AG20443 (cell line): ENCODE measurements around the gene NRROS.
A peak's percentile ranks its signal among the peaks of the same experiment; 100 is the strongest.
"Not testable (repeated sequence)": the region's sequence is repeated elsewhere in the genome, so short reads cannot be mapped to it uniquely, and the experiment has no call there.

ENCODE experiments used
- DNase-seq: peaks from one replicate; pipeline ENCODE4 v3.0.0; 2012; ENCODE audit warnings: low spot score, mixed read lengths

The NRROS gene

DNA sequence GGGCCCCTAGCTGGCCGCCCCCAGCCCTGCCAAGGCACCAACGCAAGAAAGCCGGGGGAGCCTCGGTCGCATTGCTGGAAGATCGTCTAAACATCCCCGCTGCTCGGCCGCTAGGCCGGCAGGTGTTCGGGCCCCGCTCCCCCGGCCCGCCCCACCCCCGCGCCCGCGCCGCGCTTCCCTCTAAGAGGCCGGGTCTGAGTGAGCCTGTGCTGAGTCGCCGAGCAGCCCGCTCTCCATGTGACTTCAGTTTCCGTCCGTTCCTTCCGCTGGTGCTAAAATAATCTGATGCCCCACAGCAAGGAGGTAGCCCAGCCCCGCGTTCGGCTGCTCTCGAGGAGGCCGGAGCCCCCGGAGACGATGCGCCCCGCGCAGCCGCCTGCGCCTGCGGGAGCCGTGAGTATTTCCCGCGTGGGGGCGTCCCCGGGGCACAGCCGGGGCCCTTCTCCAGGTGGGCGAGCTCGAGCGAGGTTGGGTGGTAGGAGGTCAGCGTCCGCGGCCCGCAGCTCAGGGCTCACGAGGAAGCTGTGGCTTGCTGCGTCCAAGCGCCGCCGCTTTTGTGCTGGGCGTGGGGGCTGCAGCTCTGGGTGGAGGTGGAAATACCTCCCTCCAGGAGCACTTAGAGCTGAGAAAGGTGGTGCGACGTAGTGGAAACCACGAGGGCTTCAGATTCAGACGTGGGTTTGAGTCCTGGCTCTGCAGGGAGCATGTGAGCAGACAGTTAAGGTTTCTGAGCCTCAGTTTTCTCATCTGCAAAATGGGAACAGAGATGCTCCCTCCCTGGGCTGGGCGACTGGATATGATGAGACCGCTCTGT lies at the start of gene NRROS:
Gene NRROS, plus strand, starts transcription at position 212 of the 814 bp plus-strand sequence. CDS start 14,846 bp downstream, outside the sequence.
- peak; percentile 69 for DNase-seq

DNA sequence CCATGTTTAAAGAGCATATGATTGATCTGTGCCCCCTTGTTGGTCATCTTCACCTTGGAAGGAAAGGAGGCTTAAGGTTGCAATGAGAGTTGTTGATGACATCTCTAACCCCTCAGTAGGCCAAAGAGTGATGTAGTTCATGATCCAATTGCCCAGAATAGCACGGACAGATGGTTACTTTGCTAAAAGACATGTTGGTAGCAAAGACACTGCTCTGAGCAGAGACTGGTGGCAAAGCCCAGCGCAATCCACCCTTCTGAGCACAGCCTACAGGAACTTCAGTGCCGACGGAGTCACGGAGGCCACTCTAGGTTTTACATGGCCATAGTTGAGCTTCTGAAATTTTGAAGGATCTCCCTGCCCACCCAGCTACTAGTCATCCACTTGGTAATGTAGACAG lies 49.2 kb upstream of the NRROS start:
- DNase-seq, result no peak

DNA sequence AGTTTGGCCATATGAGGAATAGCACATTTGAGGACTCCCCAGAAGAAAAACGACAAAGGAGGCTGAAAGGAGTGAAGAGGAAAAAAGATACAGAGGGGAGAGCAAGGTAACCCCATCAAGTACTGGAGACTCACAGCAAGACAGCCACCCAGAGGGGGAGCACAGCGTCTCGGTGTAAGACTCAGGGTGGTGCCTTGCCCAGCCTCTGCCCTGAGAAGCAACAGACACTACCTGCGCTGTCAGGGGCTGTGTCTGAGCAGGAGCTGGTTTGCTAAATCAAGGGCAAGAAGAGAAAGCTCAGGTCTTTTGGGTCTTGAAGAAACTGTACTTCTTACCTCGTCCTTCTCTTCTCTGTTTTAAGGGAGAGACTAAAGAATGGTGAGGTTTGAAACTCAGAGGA lies 43.1 kb upstream of the NRROS start:
- no peak for DNase-seq

DNA sequence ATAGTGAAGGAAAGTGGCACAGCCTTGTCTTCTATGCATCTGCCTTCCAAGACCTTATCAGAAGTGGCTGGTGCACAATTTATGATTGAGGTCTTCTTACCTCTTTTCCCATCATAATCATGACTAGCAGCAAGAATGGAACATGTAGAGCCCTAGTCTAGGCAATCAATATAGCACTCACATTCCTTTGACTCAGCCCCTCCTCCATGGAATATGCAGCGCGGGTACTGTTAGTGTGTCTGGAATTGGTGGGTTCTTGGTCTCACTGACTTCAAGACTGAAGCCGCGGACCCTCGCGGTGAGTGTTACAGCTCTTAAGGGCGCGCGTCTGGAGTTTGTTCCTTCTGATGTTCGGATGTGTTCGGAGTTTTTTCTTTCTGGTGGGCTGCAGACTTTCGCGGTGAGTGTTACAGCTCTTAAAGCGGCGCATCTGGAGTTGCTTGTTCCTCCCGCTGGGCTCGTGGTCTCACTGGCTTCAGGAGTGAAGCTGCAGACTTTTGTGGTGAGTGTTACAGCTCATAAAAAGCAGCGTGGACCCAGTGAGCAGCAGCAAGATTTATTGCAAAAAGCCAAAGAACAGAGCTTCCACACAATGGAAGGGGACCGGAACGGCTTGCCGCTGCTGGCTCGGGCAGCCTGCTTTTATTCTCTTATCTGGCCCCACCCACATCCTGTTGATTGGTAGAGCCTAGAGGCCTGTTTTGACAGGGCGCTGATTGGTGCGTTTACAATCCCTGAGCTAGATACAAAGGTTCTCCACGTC lies 41.3 kb upstream of the NRROS start:
- not testable (repeated sequence) for DNase-seq

DNA sequence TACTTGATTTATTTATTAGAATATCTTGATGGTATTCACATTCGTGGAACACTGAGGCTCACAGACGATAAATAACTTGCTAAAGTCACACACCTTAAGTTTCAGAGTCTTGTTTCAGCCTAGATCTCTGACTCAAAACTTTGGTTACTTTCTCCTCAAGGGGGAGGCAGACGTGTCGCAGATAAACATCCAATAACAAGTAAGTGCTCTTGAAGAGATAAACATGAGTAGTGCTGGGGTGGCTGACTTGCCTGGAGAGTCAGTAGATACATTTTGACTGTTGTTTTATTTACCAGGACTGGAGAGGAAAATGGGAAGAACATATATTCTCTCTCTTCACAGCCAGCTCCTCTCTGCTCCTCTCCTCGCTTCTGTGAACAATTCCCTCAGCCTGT lies 39.8 kb upstream of the NRROS start:
- no peak for DNase-seq

DNA sequence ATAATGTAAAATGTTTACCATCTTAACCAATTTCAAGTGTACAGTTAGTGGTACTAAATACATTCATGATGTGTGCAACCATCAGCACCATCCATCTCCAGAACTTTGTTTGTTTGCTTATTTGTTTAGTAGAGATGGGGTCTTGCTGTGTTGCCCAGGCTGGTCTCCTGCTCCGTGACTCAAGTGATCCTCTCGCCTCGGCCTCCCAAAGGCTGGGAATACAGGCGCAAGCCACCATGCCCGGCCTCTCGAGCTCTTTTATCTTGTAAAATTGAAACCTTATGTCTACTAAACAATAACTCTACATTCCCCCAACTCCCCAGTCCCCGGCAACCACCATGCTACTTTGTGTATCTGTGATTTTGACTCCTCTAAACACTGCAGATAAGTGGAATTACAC lies 39.1 kb upstream of the NRROS start:
- DNase-seq, result no peak

DNA sequence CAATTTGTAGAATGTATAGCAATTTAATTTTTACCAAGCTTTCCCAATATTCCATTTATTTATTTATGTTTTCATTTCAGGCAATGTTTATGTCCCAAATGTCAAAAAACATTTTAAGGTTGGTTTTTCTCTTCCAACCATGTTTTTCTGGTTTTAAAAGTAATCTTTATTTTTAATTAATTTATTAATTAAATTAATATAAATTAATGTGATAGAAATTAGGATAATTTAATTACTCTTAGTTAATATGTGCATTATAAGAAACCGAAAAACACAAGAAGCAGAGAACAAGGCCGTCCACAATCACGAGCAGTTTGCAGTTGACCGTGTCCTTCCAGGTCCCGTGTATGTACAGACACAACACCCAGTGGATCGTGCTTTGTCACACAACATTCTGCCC lies 36.8 kb upstream of the NRROS start:
- DNase-seq, result no peak

DNA sequence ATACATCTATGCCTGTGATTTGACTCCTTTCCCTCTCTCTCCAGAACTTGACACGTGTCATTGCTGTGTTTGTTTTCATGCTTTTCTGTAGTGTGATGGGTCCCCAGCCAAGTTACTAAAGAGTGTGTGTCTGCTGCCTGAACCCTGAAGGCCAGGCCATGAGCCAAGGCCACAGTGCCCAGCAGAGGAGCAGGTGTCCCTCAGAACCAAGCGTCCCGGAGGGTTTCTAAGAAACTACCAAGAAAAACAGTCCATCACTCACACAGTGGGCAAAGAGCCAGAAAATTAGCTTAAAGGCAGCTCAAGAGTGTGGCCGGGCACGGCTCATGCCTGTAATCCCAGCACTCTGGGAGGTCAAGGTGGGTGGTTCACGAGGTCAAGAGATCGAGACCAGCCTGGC lies 35.8 kb upstream of the NRROS start:
- no peak for DNase-seq

DNA sequence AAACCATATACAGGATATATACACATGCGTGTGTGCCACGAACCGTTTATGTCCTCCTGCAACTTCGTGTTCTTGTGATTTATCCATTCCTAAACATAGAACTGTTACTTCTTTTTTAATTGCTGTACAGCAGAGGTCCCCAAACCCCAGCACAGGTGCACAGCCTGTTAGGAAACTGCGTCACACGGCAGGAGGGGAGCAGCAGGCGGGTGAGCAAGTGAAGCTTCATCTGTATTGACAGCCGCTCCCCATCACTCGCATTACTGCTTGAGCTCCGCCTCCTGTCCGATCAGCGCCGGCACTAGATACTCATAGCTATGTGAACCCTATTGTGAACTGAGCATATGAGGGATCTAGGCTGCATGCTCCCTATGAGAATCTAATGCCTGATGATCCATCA lies 34.9 kb upstream of the NRROS start:
- DNase-seq, result no peak

DNA sequence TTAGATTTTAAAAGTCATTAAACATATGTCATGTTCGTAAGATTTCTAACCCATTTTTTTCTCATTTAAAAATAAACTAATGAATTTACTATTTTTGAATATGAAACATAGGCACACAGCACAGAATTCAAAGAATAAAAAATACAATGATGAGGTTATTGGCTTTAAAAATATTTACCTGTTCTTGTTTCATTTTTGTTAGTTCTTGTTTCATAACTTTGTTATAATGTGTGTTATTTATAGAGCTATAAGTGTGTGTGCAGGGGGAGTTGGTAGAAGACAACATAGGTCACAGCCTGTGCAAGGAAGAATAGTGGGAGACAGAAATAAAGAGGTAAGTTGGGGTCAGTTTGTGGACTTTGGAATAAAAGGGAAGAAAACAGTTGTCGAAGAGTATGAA lies 30.8 kb upstream of the NRROS start:
- DNase-seq, result no peak

DNA sequence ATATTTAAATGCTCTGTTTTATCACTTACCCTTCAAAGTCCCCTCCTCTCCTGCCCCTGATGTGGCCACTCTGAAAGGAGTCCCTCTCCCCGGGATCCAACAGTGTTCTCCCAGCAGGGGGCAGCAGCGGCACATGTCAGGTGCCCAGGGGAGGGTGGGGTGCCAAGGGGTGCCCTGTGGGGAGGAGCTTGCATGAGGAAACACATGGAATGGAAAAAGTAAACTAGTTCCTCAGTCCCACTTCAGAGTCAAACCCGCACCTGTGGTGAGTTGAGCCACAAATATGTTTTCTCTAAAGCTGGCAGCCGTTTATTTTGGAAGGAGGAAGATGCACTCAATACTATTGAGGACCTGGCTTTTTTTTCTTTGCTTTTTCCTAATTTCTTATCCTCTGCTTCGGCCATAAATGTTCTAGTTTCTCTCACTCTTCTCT lies 30.1 kb upstream of the NRROS start:
- DNase-seq, result peak; percentile 94

DNA sequence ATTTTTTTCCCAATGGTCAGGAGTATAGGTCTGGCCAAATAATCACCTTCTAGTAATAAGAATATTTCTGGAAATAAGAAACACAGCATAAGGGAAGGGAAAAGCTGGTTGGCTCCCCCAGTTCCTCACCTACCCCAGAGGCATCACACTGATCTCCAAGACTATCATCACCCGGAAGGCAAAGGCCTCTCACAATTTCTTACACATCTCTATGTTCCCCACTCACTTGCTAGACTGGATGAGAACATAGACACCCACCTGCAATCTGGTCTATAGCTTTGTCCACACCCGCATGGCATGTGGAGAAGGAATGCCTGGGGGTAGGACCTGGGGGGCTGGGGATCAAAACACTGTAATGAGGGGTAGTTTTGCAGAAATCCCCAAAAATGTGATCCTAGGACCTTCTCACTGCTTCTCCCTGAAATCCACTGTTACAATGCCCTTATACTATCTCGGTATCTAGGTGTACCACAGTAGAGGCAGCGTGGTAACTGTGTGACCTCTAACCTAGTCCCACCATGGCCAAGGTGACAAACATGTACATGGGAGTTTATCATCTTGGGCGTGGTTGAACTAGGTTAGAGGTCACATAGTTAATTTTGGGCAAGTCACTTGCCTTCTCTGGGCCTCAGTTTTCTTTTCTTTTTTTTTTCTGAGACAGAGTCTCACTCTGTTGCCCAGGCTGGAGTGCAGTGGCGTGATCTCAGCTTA lies 29.5 kb upstream of the NRROS start:
- no peak for DNase-seq

DNA sequence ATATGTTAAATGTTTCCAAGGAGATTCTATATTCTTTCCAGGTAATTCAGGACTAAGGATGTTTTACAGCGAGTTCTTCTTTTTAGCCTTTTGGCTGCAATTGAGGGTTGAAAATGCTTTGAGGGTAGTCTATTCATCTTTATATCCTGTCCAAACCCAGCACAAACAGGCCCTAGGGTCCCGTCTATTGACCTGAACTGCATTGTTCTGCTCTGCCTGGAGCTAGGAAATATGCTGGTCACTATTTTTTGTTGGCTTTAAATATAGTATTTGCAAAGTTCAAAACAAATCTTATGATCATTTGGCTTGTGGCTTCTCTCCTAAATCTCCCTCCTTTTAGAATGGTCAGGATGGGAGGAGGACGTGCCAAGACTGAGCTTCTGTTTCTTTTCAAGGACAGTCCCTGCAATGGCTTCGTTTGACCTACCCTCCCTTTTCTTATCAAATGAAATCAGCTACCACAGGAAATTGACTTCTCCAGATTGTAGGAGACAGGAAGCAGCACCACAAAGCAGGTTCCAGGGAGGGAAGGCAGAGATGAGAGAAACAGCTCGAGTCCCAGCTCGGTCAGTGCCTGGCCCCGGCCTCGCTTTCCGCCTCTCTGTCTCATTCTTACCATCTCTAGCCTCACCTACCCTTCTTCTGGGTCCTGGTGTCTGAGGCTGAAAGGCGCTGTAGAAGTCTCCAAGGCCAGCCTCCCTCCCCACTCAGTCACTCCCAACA lies 27.6 kb upstream of the NRROS start:
- no peak for DNase-seq

DNA sequence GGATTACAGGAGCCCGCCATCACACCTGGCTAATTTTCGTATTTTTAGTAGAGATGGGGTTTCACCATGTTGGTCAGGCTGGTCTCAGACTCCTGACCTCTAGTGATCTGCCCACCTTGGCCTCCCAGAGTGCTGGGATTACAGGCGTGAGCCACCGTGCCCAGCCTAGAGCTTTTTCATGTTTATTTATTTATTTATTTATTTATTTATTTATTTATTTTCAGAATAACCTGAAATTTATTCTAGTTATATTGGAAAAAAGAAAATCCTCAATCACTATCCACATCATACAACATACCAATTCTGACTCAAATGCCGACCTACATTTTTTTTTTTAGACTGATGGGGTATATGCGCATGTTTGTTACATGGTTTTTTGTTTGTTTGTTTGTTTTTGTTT lies 24.3 kb upstream of the NRROS start:
- not testable (repeated sequence) for DNase-seq

DNA sequence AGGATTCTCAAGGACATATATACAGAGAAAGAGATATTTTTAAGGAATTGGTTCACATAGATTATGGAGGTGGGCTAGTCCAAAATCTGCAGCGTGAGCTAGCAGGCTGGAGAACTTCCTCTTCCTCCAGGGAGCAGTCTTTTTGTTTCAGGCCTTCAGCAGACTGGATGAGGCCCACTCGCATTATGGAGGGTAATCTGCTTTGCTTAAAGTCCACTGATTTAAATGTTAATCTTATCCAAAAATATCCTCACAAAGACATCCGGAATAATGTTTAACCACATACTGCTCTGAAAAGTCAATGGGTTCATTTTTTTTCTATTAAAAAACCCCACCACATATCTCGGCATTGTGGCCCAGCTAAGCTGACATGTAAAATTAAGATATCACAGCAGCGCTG lies 22.2 kb upstream of the NRROS start:
- no peak for DNase-seq

DNA sequence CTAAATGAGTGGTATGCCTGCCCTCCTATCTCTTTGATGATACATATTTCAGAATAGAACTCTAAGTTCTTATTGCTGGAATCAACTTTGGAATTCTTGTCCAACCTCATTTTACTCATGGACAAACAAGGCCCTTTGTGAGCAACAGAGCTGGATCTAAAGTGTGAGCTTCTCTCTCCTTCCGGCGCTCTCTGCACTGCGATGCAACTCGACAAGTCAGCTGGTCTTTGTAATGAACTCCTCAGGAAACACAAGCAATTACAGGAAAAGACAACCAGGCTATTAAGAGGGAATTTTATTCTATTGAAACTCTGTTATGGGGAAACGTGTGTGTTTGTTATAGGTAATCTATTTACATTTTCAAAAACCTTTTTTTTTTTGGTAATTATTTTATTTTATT lies 20.3 kb upstream of the NRROS start:
- DNase-seq, result no peak

DNA sequence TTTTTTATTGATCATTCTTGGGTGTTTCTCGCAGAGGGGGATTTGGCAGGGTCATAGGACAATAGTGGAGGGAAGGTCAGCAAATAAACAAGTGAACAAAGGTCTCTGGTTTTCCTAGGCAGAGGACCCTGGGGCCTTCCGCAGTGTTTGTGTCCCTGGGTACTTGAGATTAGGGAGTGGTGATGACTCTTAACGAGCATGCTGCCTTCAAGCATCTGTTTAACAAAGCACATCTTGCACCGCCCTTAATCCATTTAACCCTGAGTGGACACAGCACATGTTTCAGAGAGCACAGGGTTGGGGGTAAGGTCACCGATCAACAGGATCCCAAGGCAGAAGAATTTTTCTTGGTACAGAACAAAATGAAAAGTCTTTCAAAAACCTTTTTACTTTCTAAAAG lies 19.9 kb upstream of the NRROS start:
- not testable (repeated sequence) for DNase-seq

DNA sequence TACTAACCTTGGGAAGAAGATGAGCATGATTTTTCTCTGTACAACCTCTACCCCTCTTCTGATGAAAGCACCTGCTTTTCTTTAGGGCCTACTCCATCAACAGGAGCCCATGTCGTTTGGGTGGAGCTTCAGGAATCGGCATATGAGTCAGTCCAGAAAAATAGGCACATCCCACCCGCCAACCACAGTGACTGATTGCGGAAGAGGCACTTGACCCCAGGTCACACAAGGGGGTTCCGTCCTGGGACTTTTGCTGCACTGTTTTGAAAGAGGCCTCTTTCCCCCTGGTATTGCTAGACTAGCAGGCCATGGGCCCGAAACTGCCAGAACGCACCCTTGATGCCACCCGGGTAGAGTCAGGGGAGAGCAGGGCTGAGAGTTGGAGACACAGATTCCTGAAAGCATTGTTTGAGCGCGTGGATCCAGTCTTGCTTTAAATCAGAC lies 19.3 kb upstream of the NRROS start:
- DNase-seq, result no peak

DNA sequence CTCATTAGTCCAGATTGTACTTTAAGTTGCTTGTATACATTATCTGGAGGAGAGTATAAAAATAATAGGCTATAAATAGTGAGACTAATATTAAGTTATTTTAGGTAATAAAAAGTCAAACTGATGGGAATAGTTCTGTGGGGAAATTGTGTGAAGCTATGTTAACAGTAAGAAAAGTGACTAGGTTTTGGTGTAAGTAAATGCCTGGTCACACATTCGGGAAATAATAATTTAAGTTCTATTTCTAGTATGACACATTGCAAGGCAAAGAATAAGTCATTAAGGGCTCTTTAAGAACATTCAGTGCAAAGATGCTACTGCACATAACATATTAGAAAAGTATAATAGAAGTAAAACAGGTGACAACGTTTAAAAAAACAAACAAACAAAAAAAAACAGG lies 18.8 kb upstream of the NRROS start:
- DNase-seq, result no peak

DNA sequence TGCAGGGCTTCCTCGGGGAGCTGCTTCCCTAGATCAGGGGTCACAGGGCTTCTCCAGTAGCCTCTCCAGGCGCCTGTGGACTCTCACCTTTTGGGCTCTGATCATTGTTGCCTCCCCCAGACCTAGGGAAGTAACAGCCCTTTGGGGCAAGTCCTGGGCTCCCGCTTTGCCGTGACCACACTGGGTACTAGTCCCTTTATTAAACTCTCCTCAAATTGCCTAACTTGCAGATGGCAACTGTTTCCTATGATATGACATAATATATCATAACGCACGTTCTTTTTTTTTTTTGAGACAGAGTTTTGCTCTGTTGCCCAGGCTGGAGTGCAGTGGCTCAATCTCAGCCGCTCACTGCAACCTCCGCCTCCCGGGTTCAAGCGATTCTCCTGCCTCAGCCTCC lies 17.9 kb upstream of the NRROS start:
- no peak for DNase-seq

DNA sequence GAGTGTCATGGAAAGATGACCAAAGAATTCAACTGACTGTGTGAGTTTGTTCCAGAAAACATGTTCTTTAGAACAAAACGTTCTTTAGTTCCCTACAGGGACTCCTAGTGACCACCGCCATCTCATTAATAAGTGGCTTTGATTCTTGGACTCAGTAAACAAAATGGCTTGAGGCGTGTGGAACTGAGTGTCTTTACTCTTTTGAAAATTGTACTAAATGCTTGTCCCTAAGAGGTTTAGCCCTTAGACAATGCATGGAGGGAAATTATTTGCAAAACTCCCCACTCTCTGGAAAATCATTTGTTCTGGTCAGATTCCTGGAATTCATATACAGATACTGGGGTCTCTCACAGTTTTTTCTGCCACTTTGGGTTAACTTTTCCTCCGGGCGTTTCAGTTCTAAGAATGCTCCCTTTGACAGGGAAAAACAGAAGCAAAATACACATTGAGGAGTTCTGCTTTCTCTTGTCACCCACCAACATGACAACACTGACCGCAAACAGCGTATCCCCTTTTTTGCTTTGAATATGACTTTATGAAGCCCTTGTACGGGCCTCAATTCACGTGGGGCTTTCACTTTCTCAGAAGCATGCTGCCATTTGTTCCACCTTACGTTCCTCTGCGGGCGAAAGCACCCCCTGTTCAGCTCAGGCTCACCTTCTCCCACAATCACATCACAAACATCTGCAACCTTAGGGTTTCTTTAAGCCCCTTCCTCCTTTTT lies 15.3 kb upstream of the NRROS start:
- no peak for DNase-seq
